HUES6 (cell line): Measurements from ENCODE around the gene HOXC11.

Source experiments
- H3K27ac ChIP-seq: 2 replicates; pipeline ENCODE4 v1.7.0; 2013; ENCODE audit warnings: low read depth, mild to moderate bottlenecking, low read length, inconsistent platforms
- H3K27me3 ChIP-seq: 2 replicates; pipeline ENCODE4 v1.6.1; 2013; ENCODE audit warnings: low read length; ENCODE audit not compliant: control insufficient read depth, insufficient read depth
- H3K36me3 ChIP-seq: 2 replicates; pipeline ENCODE4 v1.6.1; 2013; ENCODE audit warnings: low read length; ENCODE audit not compliant: control insufficient read depth, insufficient read depth
- H3K4me1 ChIP-seq: 2 replicates; pipeline ENCODE4 v1.6.1; 2013; ENCODE audit warnings: low read length; ENCODE audit not compliant: control insufficient read depth, insufficient read depth
- H3K4me3 ChIP-seq: 2 replicates; pipeline ENCODE4 v1.5.1; 2013; ENCODE audit warnings: low read depth, low read length
- H3K9ac ChIP-seq: one replicate; pipeline ENCODE4 v1.6.1; 2013; ENCODE audit warnings: mild to moderate bottlenecking, low read length
- H3K9me3 ChIP-seq: 2 replicates; pipeline ENCODE4 v1.6.1; 2013; ENCODE audit warnings: low read depth, low read length; ENCODE audit not compliant: control insufficient read depth, insufficient read depth

The HOXC11 gene

DNA sequence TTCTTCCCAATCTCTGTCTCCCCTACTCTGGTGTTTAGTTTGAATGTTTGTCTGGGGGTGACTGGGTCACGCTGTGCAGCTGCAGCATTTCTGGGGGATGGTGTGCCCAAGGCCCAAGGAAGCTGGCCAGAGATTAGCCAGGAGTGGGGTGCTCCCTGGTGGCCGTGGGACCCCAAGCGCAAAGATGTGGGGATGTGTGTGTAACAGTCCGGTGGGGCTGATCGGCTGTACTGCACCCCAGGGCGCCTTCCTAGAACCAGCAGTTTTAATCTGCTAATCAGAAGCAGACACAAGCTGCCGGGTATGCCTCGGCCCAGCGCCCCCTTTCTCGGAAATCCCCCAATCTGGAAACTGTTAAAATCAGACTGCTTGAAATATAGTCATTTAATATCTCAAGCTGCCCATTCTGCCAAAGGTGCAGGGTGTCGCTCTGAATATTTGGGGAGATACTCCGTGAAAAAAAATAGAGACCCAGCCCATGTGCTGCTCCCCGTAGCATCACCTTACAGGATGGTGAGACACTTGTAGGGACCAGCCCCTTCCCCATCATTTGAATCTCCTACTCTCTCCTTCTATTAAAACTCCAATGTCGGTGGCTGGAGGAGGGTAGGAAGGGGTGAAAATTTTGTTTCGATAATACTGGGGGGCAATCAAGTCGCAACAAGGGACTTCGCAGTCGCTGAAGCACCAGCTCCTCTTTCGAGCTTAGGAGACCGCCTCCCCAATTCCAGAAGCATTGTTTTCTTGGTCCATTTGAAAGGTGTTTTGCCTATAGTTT, 31.3 kb downstream of the HOXC11 start:
- H3K9me3 ChIP-seq, result no peaks in the 10 kb centered on the region
- no peak overlapping the region for H3K27ac ChIP-seq
- peaks cover 3% of the 10 kb centered on the region; the same call in 1 of the 2 replicates for H3K4me1 ChIP-seq
- H3K27me3 ChIP-seq, result peaks cover 100% of the 10 kb centered on the region
- H3K9ac ChIP-seq, result peak overlapping the region; percentile 75
- H3K4me3 ChIP-seq, result no peak overlapping the region; the same call in 1 of the 2 replicates
- no peaks in the 10 kb centered on the region for H3K36me3 ChIP-seq

GRCh38 chr12:54004841-54005530, 32.1 kb downstream of the HOXC11 start:
- Histone ChIP-seq H3K27ac (no peak overlapping the region), H3K27me3 (peaks cover 100% of the 10 kb centered on the region), H3K4me3 (peak overlapping the region; percentile 28; the same call in 1 of the 2 replicates), H3K4me1 (peaks cover 3% of the 10 kb centered on the region; the same call in 1 of the 2 replicates), H3K9me3 (no peaks in the 10 kb centered on the region), H3K9ac (peak overlapping the region; percentile 91), H3K36me3 (no peaks in the 10 kb centered on the region)

DNA sequence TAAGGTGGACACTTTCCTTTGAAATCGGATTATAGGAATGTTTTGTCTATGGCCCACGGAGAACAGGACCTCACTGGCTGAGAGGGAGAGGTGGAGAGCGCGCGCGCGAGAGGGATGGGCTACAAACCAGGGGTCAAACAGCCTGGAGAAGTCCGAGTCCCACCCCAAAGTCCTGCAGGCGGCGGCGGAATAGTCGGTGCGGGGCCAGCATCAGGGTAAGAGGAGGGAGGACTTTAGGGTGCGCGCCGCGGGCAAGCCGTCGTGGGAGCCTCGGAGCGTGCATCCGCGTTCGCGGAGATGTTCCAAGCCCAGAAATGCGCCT, 32.6 kb downstream of the HOXC11 start:
- Histone ChIP-seq H3K36me3 (no peaks in the 10 kb centered on the region), H3K27me3 (peaks cover 100% of the 10 kb centered on the region), H3K4me3 (peak overlapping the region; percentile 28; the same call in 1 of the 2 replicates), H3K9me3 (no peaks in the 10 kb centered on the region), H3K4me1 (peaks cover 3% of the 10 kb centered on the region; the same call in 1 of the 2 replicates), H3K27ac (no peak overlapping the region; the same call in 1 of the 2 replicates), H3K9ac (peak overlapping the region; percentile 91)

DNA sequence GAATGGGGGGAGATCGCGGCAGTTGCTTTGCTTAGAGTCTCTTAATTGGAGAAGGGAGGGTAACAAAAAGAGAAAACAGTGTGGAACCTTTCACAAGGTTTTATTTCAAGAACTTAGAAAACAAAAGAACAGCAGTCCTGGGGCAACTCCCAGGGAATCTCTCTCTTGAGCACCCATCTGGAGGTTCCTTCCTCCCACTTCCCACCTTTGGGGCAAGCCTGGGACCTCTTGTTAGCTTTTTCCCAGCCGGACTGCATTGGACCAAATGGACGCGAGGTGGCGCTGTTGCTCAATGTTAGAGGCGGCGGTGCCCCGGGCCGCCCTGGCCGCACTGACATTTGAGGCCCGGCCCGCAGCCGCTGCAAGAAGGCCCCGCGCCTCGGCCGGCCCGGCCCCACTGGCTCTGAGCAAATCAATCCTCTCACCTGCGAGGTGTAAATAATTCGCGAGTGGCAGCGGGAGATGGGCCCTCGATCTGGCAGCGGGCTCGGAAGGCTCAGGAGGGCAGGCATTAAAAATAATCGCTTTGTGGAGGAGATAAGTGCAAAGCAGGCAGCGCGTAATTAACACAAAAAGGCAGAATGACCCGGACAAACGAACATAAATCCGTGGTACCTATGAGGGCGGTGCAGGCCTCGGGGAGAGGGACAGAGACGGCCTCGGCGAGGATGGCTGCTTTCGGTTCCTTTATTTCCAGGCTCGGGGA, 33.1 kb downstream of the HOXC11 start:
- no peaks in the 10 kb centered on the region for H3K9me3 ChIP-seq
- H3K36me3 ChIP-seq, result no peaks in the 10 kb centered on the region
- peak overlapping the region; percentile 91 for H3K9ac ChIP-seq
- H3K27me3 ChIP-seq, result peaks cover 100% of the 10 kb centered on the region
- H3K4me3 ChIP-seq, result peak overlapping the region; percentile 34; the same call in 1 of the 2 replicates
- peaks cover 3% of the 10 kb centered on the region; the same call in 1 of the 2 replicates for H3K4me1 ChIP-seq
- H3K27ac ChIP-seq, result no peak overlapping the region; the same call in 1 of the 2 replicates

DNA sequence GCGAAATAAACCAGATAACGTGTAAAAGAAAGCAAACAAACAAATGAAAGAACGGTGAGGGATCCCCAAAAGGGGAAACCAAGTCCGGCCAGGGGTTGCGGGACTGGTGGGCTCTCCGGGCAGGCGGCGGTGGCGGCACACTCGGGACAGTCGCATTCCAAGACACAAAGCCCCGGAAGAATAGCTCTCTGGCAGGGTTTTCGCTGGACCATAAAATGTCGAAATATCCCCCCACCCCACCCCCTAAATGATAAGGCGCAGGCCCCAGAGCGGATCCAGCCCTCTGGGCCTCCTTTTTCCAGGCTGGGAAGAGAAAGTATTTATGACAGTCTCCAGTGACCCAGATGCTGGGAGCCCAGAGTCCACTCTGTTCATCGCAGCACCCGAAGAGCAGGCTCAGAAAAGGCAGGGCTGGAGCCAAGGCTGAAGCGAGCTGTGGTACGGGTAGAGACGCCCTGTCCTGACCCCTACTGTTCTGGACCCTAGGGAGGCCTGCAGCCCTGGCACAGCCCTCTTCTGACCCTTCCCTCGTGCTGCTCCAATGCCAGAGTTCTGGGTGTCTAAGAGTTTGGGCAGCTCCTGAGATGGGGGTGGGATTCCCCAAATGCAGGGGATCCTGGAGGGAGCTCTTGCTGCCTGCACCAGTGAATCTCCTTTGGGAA, 33.8 kb downstream of the HOXC11 start:
- Histone ChIP-seq H3K4me3 (peak overlapping the region; percentile 39; the same call in 1 of the 2 replicates), H3K4me1 (peaks cover 3% of the 10 kb centered on the region; the same call in 1 of the 2 replicates), H3K36me3 (no peaks in the 10 kb centered on the region), H3K27me3 (peaks cover 100% of the 10 kb centered on the region), H3K9me3 (no peaks in the 10 kb centered on the region), H3K9ac (peak overlapping the region; percentile 91), H3K27ac (no peak overlapping the region; the same call in 1 of the 2 replicates)

DNA sequence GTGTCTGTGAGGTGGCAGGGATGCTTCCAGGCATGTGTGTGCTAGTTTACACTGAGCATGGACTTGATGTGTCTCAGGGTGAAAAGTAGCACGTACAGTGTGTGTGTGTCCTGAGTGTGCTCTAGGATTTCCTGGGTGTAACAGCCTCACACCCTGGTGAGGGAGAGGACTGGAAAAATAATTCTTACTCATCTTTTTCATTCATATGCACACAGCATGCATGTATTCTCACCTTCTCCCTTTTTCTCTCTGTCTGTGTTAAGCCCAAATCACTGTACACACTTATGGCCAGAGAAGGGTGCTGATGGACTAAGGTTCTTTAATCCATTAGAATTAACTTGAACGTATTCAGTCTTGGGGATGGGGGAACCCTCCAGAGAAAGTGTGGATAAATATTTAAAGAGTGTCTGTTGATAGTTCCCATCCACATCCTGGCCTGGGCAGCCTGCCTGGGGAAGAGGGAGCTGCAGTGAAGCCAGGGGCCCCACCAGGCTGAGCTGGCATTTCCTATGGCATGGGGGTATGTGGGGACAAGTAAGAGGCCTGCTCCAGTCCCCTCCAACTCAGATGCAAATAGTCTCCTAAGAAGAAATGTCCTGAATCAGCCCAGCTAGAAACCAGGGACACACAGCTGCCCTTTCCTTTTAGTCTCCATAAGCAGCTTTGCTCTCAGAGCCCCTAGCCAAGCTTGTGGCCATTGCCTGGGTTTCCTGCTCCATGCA, 34.8 kb downstream of the HOXC11 start:
- Histone ChIP-seq H3K36me3 (no peaks in the 10 kb centered on the region), H3K4me3 (peak overlapping the region; percentile 39; the same call in 1 of the 2 replicates), H3K9ac (peak overlapping the region; percentile 91), H3K27ac (no peak overlapping the region), H3K27me3 (peaks cover 100% of the 10 kb centered on the region), H3K4me1 (peaks cover 3% of the 10 kb centered on the region; the same call in 1 of the 2 replicates), H3K9me3 (no peaks in the 10 kb centered on the region)

DNA sequence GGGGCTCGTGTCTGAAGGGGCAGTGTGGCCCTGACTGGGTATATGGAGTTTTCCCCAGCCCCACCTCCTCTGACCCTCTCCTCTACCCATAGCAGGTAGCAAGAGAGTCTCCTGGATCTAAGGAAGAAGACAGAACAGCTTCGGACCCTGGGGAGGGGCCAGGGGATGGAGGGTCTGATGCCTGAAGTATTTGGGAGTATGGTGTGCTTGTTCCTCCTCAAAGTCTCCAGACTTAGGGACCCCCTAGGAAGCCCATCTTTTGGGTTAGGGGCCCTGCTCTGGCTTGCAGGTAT, 35.3 kb downstream of the HOXC11 start:
- Histone ChIP-seq H3K4me1 (peaks cover 3% of the 10 kb centered on the region; the same call in 1 of the 2 replicates), H3K4me3 (peak overlapping the region; percentile 39; the same call in 1 of the 2 replicates), H3K36me3 (no peaks in the 10 kb centered on the region), H3K9me3 (no peaks in the 10 kb centered on the region), H3K27ac (no peak overlapping the region), H3K27me3 (peaks cover 100% of the 10 kb centered on the region), H3K9ac (peak overlapping the region; percentile 91)

- Histone ChIP-seq H3K4me3 (peak overlapping the region; percentile 48), H3K27me3 (peaks cover 100% of the 10 kb centered on the region), H3K9ac (peak overlapping the region; percentile 91)
Measured at GRCh38 chr12:54009171-54010052, 36.5 kb downstream of the HOXC11 start.

DNA sequence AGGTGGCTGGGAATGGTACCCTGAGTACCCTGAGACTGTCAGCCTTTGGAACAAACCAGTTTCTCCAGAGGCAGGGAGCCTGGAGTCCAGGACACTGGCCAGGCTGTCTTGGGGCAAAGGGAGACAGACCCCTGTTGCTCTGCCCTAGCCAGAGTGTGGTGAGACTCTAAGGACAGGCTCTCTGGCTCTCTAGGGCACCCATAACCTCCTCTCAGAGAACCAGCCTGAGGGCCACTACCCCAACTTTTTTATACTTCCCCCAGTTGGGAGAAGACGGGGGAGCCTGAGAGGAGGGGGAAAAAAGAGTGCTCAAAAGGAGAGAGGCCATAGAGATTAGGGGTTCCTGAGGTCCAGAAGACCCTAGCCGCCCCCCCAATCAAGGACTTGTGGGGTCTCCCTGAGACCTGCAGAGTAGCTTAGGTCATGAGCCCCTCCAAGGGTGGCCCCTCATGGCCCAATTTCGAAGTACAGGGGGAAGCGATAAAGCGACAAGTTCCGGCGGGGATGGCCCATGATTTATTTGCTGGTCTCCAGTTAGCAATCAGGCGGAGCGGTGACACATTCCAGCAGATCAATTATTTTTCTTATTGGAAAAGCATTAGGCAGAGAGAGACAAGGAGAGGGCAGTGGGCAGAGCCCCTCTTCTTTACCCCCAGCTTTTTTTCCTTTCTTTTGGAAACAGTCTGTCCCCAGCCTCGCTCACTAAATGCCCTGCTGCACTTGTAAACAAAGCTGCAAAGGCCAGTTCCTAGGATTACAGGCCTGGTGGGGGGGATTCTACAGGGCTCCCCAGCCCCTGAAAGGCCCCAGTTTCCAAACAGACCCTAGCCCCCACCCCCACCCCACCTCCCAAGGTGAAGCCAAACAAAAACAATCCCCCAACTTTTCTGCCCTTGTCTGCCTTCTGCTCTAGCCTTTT, 37.4 kb downstream of the HOXC11 start:
- Histone ChIP-seq H3K9ac (peak overlapping the region; percentile 91), H3K27ac (no peak overlapping the region), H3K36me3 (no peaks in the 10 kb centered on the region), H3K27me3 (peaks cover 100% of the 10 kb centered on the region), H3K4me3 (peak overlapping the region; percentile 48; the same call in 1 of the 2 replicates), H3K9me3 (no peaks in the 10 kb centered on the region), H3K4me1 (peaks cover 3% of the 10 kb centered on the region; the same call in 1 of the 2 replicates)

More at GRCh38 chr12:54009171-54010052, 36.5 kb downstream of the HOXC11 start:
- peaks cover 3% of the 10 kb centered on the region; the same call in 1 of the 2 replicates for H3K4me1 ChIP-seq
- no peaks in the 10 kb centered on the region for H3K36me3 ChIP-seq
- H3K9me3 ChIP-seq, result no peaks in the 10 kb centered on the region
- H3K27ac ChIP-seq, result no peak overlapping the region
